ENCODE data around the gene TNS1.

TNS1 gene

GRCh38 chr2:217956586-217957457 is 46.0 kb downstream of the TNS1 start:
- DNase-seq, result no peak

- DNase-seq, result no peak
Measured at GRCh38 chr2:217955881-217956493, 46.8 kb downstream of the TNS1 start.

GRCh38 chr2:217954971-217955740 is 47.6 kb downstream of the TNS1 start:
- no peak for DNase-seq

GRCh38 chr2:217954469-217954868 is 48.3 kb downstream of the TNS1 start:
- DNase-seq, result no peak

GRCh38 chr2:217954051-217954450 is 48.7 kb downstream of the TNS1 start:
- no peak for DNase-seq

- DNase-seq, result peak; percentile 58
Measured at GRCh38 chr2:217953531-217953932, 49.3 kb downstream of the TNS1 start.

- no peak for DNase-seq
Measured at GRCh38 chr2:217953011-217953481, 49.7 kb downstream of the TNS1 start.

- no peak for DNase-seq
Measured at GRCh38 chr2:217952409-217952808, 50.4 kb downstream of the TNS1 start.

GRCh38 chr2:217951521-217952247 is 51.1 kb downstream of the TNS1 start:
- DNase-seq, result no peak

GRCh38 chr2:217951091-217951490 is 51.7 kb downstream of the TNS1 start:
- no peak for DNase-seq

GRCh38 chr2:217950401-217950871 is 52.4 kb downstream of the TNS1 start:
- no peak for DNase-seq

GRCh38 chr2:217949447-217949846 is 53.3 kb downstream of the TNS1 start:
- DNase-seq, result no peak

- no peak for DNase-seq
Measured at GRCh38 chr2:217948897-217949296, 53.9 kb downstream of the TNS1 start.

GRCh38 chr2:217948351-217948791 is 54.4 kb downstream of the TNS1 start:
- no peak for DNase-seq

GRCh38 chr2:217947383-217948350 is 55.1 kb downstream of the TNS1 start:
- DNase-seq, result no peak

GRCh38 chr2:217946051-217946450 is 56.7 kb downstream of the TNS1 start:
- no peak for DNase-seq

- DNase-seq, result no peak
Measured at GRCh38 chr2:217945530-217945929, 57.3 kb downstream of the TNS1 start.

GRCh38 chr2:217944923-217945322 is 57.9 kb downstream of the TNS1 start:
- no peak for DNase-seq

- no peak for DNase-seq
Measured at GRCh38 chr2:217944366-217944765, 58.4 kb downstream of the TNS1 start.

- peak; percentile 74 for DNase-seq
Measured at GRCh38 chr2:217943446-217944321, 59.1 kb downstream of the TNS1 start.

Measured in right kidney (tissue), 1 donor.